DMS153 treated with DMSO at 0.1 percent for 48 hours (cell line): Measurements from ENCODE around the gene GAS6.
"Not testable (repeated sequence)": the region's sequence is repeated elsewhere in the genome, so short reads cannot be mapped to it uniquely, and the experiment has no call there.

ENCODE experiments used
- DNase-seq: peaks from one replicate; lab custom pipeline; 2025; ENCODE audit not compliant: unreplicated experiment; lab: John Stamatoyannopoulos, UW

GAS6 gene

GRCh38 chr13:113840541-113841352 is 23.1 kb downstream of the GAS6 start:
- DNase-seq, result no peak

- DNase-seq, result no peak
Measured at GRCh38 chr13:113839536-113840204, 24.2 kb downstream of the GAS6 start.

GRCh38 chr13:113838711-113839201 is 25.1 kb downstream of the GAS6 start:
- DNase-seq, result no peak

GRCh38 chr13:113837560-113838355 is 26.1 kb downstream of the GAS6 start:
- DNase-seq, result peak; percentile 49

- peak; percentile 49 for DNase-seq
Measured at GRCh38 chr13:113836768-113837559, 26.9 kb downstream of the GAS6 start.

- peak; percentile 33 for DNase-seq
Measured at GRCh38 chr13:113835461-113836270, 28.2 kb downstream of the GAS6 start.

GRCh38 chr13:113834496-113835200 is 29.2 kb downstream of the GAS6 start:
- no peak for DNase-seq

GRCh38 chr13:113834006-113834405 is 29.9 kb downstream of the GAS6 start:
- DNase-seq, result not testable (repeated sequence)

GRCh38 chr13:113833111-113833830 is 30.6 kb downstream of the GAS6 start:
- DNase-seq, result no peak

- DNase-seq, result no peak
Measured at GRCh38 chr13:113832631-113833030, 31.2 kb downstream of the GAS6 start.

- DNase-seq, result no peak
Measured at GRCh38 chr13:113832205-113832604, 31.7 kb downstream of the GAS6 start.

- no peak for DNase-seq
Measured at GRCh38 chr13:113831061-113831460, 32.8 kb downstream of the GAS6 start.

- DNase-seq, result not testable (repeated sequence)
Measured at GRCh38 chr13:113830426-113830950, 33.4 kb downstream of the GAS6 start.

- DNase-seq, result no peak
Measured at GRCh38 chr13:113828282-113828825, 35.5 kb downstream of the GAS6 start.

GRCh38 chr13:113827021-113827420 is 36.9 kb downstream of the GAS6 start:
- no peak for DNase-seq

GRCh38 chr13:113826446-113826845 is 37.4 kb downstream of the GAS6 start:
- not testable (repeated sequence) for DNase-seq

- no peak for DNase-seq
Measured at GRCh38 chr13:113825841-113826240, 38.0 kb downstream of the GAS6 start.

GRCh38 chr13:113823771-113824170 is 40.1 kb downstream of the GAS6 start:
- DNase-seq, result no peak
